ENCODE data around the gene PLA2G2A.

- no peak for TF ChIP-seq CTCF (IDR thresholded peaks at IDR 0.05)
- TF ChIP-seq POLR2A (IDR thresholded peaks at IDR 0.05): no peak
Observed at GRCh38 chr1:19945914-19946313, 33.5 kb downstream of the PLA2G2A start.

Measured in right lobe of liver (tissue), 4 donors.